Lower leg skin (tissue), 4 donors: Measurements from ENCODE around the gene LYSET. TPM values are rescaled to one million over a fixed set of nuclear protein-coding genes. Genes with fewer than 3 reads are reported as not detected.

Experiments
- DNase-seq, 2 donors: peaks; one replicate each; pipeline ENCODE4 v3.0.0-alpha.2; 2019; ENCODE audit warnings: low spot score in 2 of 2
- H3K4me3 ChIP-seq: fragments of 200-600 bp; sonication (generic); 2 replicates; pipeline ENCODE4 v1.5.1; 2017; ENCODE audit warnings: mild to moderate bottlenecking, low read depth; ENCODE audit not compliant: poor library complexity, severe bottlenecking
- CTCF ChIP-seq, 3 donors: fragments of 450-650 bp; IDR thresholded peaks; one replicate each; pipeline ENCODE4 v1.5.1; 2016; ENCODE audit warnings: antibody characterized with exemption in 3 of 3, mild to moderate bottlenecking in 3 of 3, moderate library complexity in 2 of 3
- POLR2A ChIP-seq, 2 donors: fragments of 450-650 bp; IDR thresholded peaks; one replicate each; pipeline ENCODE4 v1.6.1; 2016 to 2017; ENCODE audit warnings: antibody characterized with exemption in 2 of 2, mild to moderate bottlenecking in 1 of 2, moderate library complexity in 1 of 2
- WGBS, 2 donors: methylation state at CpG; one replicate each; pipeline ENCODE4 v1.1.5; 2018; 5-methylcytosine and 5-hydroxymethylcytosine counted together
- intact Hi-C: fragments of 100-400 bp; cut with DNase I; formaldehyde crosslinking; loops from one replicate; pipeline ENCODE4 v1.15.0; 2023; ENCODE audit warnings: low total_unique reads
- total RNA-seq, 4 donors: library from RNA; depleted of rRNA; stranded (reverse); fragments of >200 nt; gene quantifications; one replicate each; pipeline ENCODE4 v1.1.0, GENCODE V29; 2016

LYSET gene
- total RNA-seq, 4 donors from 2014 or later: 3.1 to 9.1 (median 4.4) TPM

GRCh38 chr14:93175492-93175891, 9.6 kb upstream of the LYSET start:
- DNase-seq: peak in 1 of 2 donors; percentile 70
- no peak overlapping the region for H3K4me3 ChIP-seq
- TF ChIP-seq POLR2A (IDR thresholded peaks at IDR 0.05) (no peak), CTCF (IDR thresholded peaks at IDR 0.05) (no peak)
- intact Hi-C loops: no loop called here
- WGBS, 2 donors: 77 to 84% methylated on average over 6 of the region's 6 CpGs

GRCh38 chr14:93183596-93184317, 1.4 kb upstream of the LYSET start:
- intact Hi-C loops: no loop called here
- WGBS, 2 donors: 40 to 46% methylated on average over 17 of the region's 17 CpGs
- H3K4me3 ChIP-seq: peak overlapping the region; percentile 69
- DNase-seq: peak in 1 of 2 donors; percentile 25
- TF ChIP-seq CTCF (IDR thresholded peaks at IDR 0.05) (no peak), POLR2A (IDR thresholded peaks at IDR 0.05) (no peak)

GRCh38 chr14:93185349-93185720, 218 bp downstream of the LYSET start:
- TF ChIP-seq POLR2A (IDR thresholded peaks at IDR 0.05) (no peak), CTCF (IDR thresholded peaks at IDR 0.05) (no peak)
- peak overlapping the region; percentile 69 for H3K4me3 ChIP-seq
- DNase-seq: no peak
- intact Hi-C loops: no loop called here
- WGBS, 2 donors: 0 to 1% methylated on average over 9 to 10 of the region's 10 CpGs

GRCh38 chr14:93186466-93186865, 1.3 kb downstream of the LYSET start:
- no peak for DNase-seq
- no peak for TF ChIP-seq POLR2A (IDR thresholded peaks at IDR 0.05)
- TF ChIP-seq CTCF (IDR thresholded peaks at IDR 0.05): no peak
- intact Hi-C loops: no loop called here
- no peak overlapping the region for H3K4me3 ChIP-seq
- 71 to 73% methylated on average over 6 of the region's 6 CpGs for WGBS, 2 donors

- TF ChIP-seq POLR2A (IDR thresholded peaks at IDR 0.05) (no peak), CTCF (IDR thresholded peaks at IDR 0.05) (no peak)
- no peak for DNase-seq
- H3K4me3 ChIP-seq: no peak overlapping the region
- intact Hi-C loops: no loop called here
- 87 to 90% methylated on average over 3 of the region's 3 CpGs for WGBS, 2 donors
Measured at GRCh38 chr14:93186956-93187355, 1.8 kb downstream of the LYSET start.
